Caco-2 (cell line): ENCODE results near the gene SERPINB6. TPM values are rescaled to one million over a fixed set of nuclear protein-coding genes. Genes with fewer than 3 reads are reported as not detected.

Experiments used
- BruUV-seq: library from RNA; stranded (reverse); fragments of 400-500 nt; replicated peaks from 2 replicates; lab custom pipeline; 2021; lab: Mats Ljungman, UMichigan
- CTCF ChIA-PET: fragments of 300-600 bp; sonication (Branson Sonifier 250); formaldehyde crosslinking; loops from one replicate; lab custom pipeline; 2022; ENCODE audit warnings: antibody characterized with exemption; lab: Charles Lee
- POLR2A ChIA-PET: fragments of 300-600 bp; sonication (Branson Sonifier 250); formaldehyde crosslinking; loops from one replicate; lab custom pipeline; 2022; ENCODE audit warnings: antibody characterized with exemption; lab: Charles Lee
- DNase-seq, 2 experiments: peaks; one replicate each; pipeline versions ENCODE4 v3.0.0 to v3.0.0-alpha.2; 2020 to 2022
- H3K27me3 ChIP-seq: replicated peaks from 2 replicates; pipeline ENCODE4 v1.6.0; 2011; ENCODE audit warnings: low read length; ENCODE audit not compliant: control insufficient read depth, insufficient read depth
- H3K36me3 ChIP-seq: 2 replicates; pipeline ENCODE4 v1.5.1; 2011; ENCODE audit warnings: low read length; ENCODE audit not compliant: control insufficient read depth, insufficient read depth
- H3K4me1 ChIP-seq: fragments of 250-450 bp; sonication (Bioruptor Pico); 2 replicates; pipeline ENCODE4 v1.5.1; 2020; ENCODE audit warnings: mild to moderate bottlenecking
- H3K4me3 ChIP-seq: 2 replicates; pipeline ENCODE4 v1.5.1; 2011; ENCODE audit warnings: low read depth, mild to moderate bottlenecking, control low read depth, low read length
- H3K9me3 ChIP-seq: fragments of 250-450 bp; sonication (Bioruptor Pico); 2 replicates; pipeline ENCODE4 v1.5.1; 2020; ENCODE audit warnings: mild to moderate bottlenecking, moderate library complexity
- H3K27ac Mint-ChIP-seq: one replicate; pipeline ENCODE4 v1.8.0; 2022; ENCODE audit warnings: mixed read lengths; ENCODE audit not compliant: unreplicated experiment
- H3K27me3 Mint-ChIP-seq: one replicate; pipeline ENCODE4 v1.8.0; 2022; ENCODE audit warnings: mixed read lengths; ENCODE audit not compliant: insufficient read depth, unreplicated experiment
- H3K36me3 Mint-ChIP-seq: one replicate; pipeline ENCODE4 v1.8.0; 2022; ENCODE audit warnings: mild to moderate bottlenecking, mixed read lengths; ENCODE audit not compliant: insufficient read depth, unreplicated experiment
- H3K4me1 Mint-ChIP-seq: one replicate; pipeline ENCODE4 v1.8.0; 2022; ENCODE audit warnings: low read depth, mixed read lengths; ENCODE audit not compliant: unreplicated experiment
- H3K4me3 Mint-ChIP-seq: one replicate; pipeline ENCODE4 v1.8.0; 2022; ENCODE audit warnings: mild to moderate bottlenecking, moderate library complexity, mixed read lengths; ENCODE audit not compliant: unreplicated experiment
- H3K9me3 Mint-ChIP-seq: one replicate; pipeline ENCODE4 v1.8.0; 2022; ENCODE audit warnings: mixed read lengths; ENCODE audit not compliant: unreplicated experiment
- intact Hi-C: fragments of 100-400 bp; cut with micrococcal nuclease; formaldehyde crosslinking; loops from one replicate; pipeline ENCODE4 v1.10.0; 2022; ENCODE audit not compliant: unreplicated experiment
- total RNA-seq: library from RNA; stranded (reverse); gene quantifications from 2 replicates; pipeline ENCODE4 v1.2.3, GENCODE V29; 2022
- TF ChIP-seq, protein P1 (sequence below), 2 experiments: fragments of 200-600 bp in 1 of 2; IDR thresholded peaks; 1 replicate in 1 of 2; 2 replicates in 1 of 2; pipeline versions ENCODE4 v1.5.1 to v1.8.0; 2011 to 2022; ENCODE audit warnings: antibody characterized with exemption in 1 of 2, control low read depth in 1 of 2, inconsistent platforms in 1 of 2, low read depth in 1 of 2, low read length in 1 of 2, mild to moderate bottlenecking in 1 of 2, moderate library complexity in 1 of 2; ENCODE audit not compliant: insufficient read depth in 1 of 2, severe bottlenecking in 1 of 2, unreplicated experiment in 1 of 2

The SERPINB6 gene
- total RNA-seq, 1 experiment from 2014 or later = 60.0 TPM

DNA sequence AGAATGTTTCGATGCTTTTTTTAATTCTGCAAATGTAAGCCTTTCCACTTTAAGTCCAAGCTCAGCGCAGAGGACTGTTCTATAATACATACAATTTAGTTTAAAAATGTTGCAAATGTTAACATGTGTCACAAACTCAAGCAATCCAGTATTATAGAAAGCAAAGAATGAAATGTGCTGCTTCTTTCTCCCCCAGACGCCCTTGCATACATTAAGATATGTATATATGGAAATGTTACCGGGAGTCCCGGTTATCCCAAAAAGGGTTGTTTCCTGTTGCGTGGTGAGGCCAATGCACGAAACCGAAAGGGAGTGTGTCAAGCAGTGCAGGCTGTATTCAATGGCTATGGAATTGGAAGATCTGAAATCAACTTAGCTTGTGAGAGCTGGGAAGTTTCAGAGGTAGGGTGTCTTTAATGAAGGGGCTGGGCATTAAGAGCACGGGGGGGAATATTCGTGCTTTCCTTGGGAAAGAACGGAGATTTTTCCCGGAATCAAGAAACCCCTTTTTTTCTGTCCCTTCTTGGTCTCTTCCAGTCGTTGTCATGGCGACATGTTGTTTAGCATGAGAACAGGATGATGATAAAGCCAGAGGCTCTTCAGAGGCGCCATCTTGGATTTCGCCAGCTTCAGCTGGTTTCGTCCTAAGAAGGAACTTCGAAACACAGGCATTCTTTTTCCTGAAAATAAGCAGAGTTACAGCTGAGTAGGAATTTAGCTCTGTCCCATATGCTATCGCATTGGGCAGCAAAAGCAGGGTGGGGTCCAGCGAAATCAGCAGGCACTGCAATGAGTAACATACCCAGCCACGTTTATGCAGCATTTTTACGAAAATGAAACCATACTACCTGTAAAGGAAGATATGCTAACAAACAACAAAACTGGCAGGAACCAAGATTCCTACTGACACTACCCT, 18.2 kb upstream of the SERPINB6 start:
- no peaks in the 10 kb centered on the region for H3K27me3 Mint-ChIP-seq
- Histone ChIP-seq H3K36me3 (no peaks in the 10 kb centered on the region), H3K27me3 (no peaks in the 10 kb centered on the region), H3K4me3 (peak overlapping the region; percentile 79), H3K4me1 (peaks cover 6% of the 10 kb centered on the region; the same call in 1 of the 2 replicates), H3K9me3 (no peaks in the 10 kb centered on the region)
- peaks cover 12% of the 10 kb centered on the region for H3K4me1 Mint-ChIP-seq
- H3K36me3 Mint-ChIP-seq = peaks cover 25% of the 10 kb centered on the region
- ChIA-PET CTCF (interaction anchor here (0.5 to 3.3 kb wide), 22 partner anchors 10 to 1146 kb away, joined by 3 to 32 read pairs (median 5); partner anchors contain the start of genes ECI2, NQO2, PSMG4 and SERPINB1), POLR2A (interaction anchor here (0.6 to 3.6 kb wide), 19 partner anchors 9 to 1029 kb away, joined by 3 to 32 read pairs (median 4); partner anchors contain the start of genes BPHL, NQO2, RIPK1 and SERPINB1)
- no TSS peak for BruUV-seq
- no peaks in the 10 kb centered on the region for H3K9me3 Mint-ChIP-seq
- peak overlapping the region; percentile 97 for H3K27ac Mint-ChIP-seq
- DNase-seq = peak; percentile 91 to 94
- TF ChIP-seq, protein P1, sequence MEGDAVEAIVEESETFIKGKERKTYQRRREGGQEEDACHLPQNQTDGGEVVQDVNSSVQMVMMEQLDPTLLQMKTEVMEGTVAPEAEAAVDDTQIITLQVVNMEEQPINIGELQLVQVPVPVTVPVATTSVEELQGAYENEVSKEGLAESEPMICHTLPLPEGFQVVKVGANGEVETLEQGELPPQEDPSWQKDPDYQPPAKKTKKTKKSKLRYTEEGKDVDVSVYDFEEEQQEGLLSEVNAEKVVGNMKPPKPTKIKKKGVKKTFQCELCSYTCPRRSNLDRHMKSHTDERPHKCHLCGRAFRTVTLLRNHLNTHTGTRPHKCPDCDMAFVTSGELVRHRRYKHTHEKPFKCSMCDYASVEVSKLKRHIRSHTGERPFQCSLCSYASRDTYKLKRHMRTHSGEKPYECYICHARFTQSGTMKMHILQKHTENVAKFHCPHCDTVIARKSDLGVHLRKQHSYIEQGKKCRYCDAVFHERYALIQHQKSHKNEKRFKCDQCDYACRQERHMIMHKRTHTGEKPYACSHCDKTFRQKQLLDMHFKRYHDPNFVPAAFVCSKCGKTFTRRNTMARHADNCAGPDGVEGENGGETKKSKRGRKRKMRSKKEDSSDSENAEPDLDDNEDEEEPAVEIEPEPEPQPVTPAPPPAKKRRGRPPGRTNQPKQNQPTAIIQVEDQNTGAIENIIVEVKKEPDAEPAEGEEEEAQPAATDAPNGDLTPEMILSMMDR (IDR thresholded peaks at IDR 0.05; ENCODE audit: insufficient read depth in 1 of 2, low read depth in 1 of 2, low read length in 1 of 2, severe bottlenecking in 1 of 2, unreplicated experiment in 1 of 2) = no peak
- peak overlapping the region; percentile 76 for H3K4me3 Mint-ChIP-seq
- intact Hi-C loops = loop anchor here (1.0 to 2.0 kb wide), 5 partner anchors 19 to 198 kb away; partner anchors contain the start of gene SERPINB6

DNA sequence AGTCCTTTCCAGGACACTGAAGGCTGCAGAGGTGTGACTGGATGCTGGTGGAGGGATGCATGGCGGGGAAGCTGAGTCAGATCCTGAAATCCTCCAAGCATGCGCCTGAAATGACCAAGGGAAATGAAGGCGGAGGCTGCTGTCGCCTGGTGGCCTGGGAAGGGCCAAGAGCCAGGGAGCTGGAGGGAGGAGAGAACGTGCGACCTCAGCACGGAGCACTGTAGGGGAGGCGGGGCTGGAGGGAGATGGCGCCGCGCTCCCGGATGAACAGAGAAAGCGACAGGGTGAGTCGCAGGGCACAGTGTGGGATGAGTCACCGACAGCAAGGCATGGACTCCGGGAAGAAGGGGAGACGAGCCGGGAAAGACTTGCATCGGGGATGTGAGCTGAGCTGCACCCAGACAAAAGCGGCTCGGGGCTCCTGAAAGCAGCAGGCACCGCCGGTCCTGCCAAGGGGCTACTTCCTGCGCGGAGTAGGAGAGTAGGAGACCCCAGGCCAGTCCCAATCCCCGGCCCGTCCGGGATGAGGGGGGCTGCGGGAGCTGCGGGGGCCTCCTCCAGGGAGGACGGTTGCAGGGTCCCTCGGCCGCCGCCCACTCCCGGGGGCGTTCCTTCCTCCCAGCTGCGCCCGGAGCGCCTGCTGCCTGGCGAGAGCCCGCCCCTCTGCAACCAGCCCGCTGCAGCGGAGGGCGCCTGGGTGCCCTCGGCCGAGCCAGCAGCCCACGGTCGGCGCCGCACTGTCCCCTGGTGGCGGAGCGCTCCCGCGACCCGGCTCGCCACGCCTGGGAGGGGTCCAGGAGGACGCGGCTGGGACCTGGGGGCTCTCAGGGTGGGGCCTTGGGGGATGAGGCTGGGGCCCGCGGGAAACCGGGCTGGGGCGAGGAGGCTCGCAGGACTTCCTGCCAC, 17.3 kb upstream of the SERPINB6 start:
- TF ChIP-seq, protein P1 (IDR thresholded peaks at IDR 0.05; ENCODE audit: insufficient read depth in 1 of 2, low read depth in 1 of 2, low read length in 1 of 2, severe bottlenecking in 1 of 2, unreplicated experiment in 1 of 2) = peak; percentile 79 to 86
- H3K27me3 Mint-ChIP-seq = no peaks in the 10 kb centered on the region
- Histone ChIP-seq H3K27me3 (no peaks in the 10 kb centered on the region), H3K9me3 (no peaks in the 10 kb centered on the region), H3K4me1 (peaks cover 6% of the 10 kb centered on the region; the same call in 1 of the 2 replicates), H3K36me3 (no peaks in the 10 kb centered on the region), H3K4me3 (peak overlapping the region; percentile 79)
- peaks cover 12% of the 10 kb centered on the region for H3K4me1 Mint-ChIP-seq
- ChIA-PET CTCF (interaction anchor here (0.6 to 3.3 kb wide), 28 partner anchors 9 to 1865 kb away, joined by 3 to 32 read pairs (median 4); partner anchors contain the start of genes ECI2, NQO2, SERPINB1 and SERPINB6), POLR2A (interaction anchor here (0.6 to 3.6 kb wide), 11 partner anchors 9 to 147 kb away, joined by 3 to 32 read pairs (median 5); partner anchors contain the start of genes NQO2, SERPINB1 and SERPINB6)
- no TSS peak for BruUV-seq
- H3K4me3 Mint-ChIP-seq = peak overlapping the region; percentile 76
- peak overlapping the region; percentile 97 for H3K27ac Mint-ChIP-seq
- H3K9me3 Mint-ChIP-seq = no peaks in the 10 kb centered on the region
- intact Hi-C loops = loop anchor here (1.0 to 2.0 kb wide), 7 partner anchors 8 to 197 kb away; partner anchors contain the start of gene SERPINB6
- H3K36me3 Mint-ChIP-seq = peaks cover 25% of the 10 kb centered on the region
- peak; percentile 92 to 94 for DNase-seq
